GM12865 (cell line): ENCODE results near the gene NEIL3.

ENCODE experiments used
- DNase-seq: peaks from one replicate; pipeline ENCODE4 v3.0.0; 2010; ENCODE audit warnings: low read depth
- H3K4me3 ChIP-seq: 2 replicates; pipeline ENCODE4 v1.5.1; 2011; ENCODE audit warnings: mild to moderate bottlenecking, low read depth, low read length, control low read depth
- CTCF ChIP-seq: IDR thresholded peaks from 2 replicates; pipeline ENCODE4 v1.5.1; 2011; ENCODE audit warnings: low read length, control low read depth, low read depth, inconsistent platforms; ENCODE audit not compliant: insufficient read depth; ENCODE audit errors: missing control alignments

NEIL3 gene

GRCh38 chr4:177285953-177286352, 23.7 kb upstream of the NEIL3 start:
- H3K4me3 ChIP-seq, result no peak overlapping the region
- DNase-seq, result no peak
- no peak for TF ChIP-seq CTCF

DNA sequence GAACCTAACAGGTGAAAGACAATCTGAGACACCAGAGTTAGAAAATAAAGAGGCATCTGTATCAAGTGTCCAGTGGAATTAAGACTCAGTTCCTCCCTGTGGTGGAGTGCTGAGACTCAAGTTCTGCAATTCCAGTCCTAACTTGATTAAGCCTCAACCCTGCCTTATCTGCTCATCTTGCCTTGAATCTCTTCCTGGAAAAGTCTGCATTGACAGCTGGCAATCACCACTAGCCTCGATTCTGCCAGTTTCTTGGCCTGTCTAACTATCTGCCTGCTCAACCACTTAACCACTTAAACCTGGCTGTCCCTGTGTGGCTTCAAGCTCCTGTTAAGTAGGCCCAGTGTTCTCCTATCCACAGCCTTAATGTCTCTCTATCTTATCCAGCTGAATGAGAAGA, 22.4 kb upstream of the NEIL3 start:
- TF ChIP-seq CTCF, result no peak
- H3K4me3 ChIP-seq, result no peak overlapping the region
- DNase-seq, result no peak

DNA sequence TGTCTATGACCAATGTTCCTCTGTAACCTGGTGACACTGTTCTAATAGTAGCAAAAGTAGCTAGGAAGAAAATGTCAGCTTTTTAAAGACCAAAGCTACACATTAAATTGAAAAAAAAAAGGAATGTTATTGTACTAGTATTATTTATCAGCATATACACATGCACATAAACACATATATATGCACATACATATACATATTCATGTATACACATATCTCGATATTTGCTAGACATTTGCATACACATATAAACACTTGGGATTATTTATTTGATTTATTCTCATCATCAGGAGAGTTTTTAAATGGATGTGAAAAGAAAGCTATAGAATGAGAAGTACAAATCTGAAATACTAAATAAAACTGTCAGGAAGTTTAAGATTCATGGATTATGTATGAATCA, 21.3 kb upstream of the NEIL3 start:
- no peak overlapping the region for H3K4me3 ChIP-seq
- no peak for DNase-seq
- TF ChIP-seq CTCF, result no peak

DNA sequence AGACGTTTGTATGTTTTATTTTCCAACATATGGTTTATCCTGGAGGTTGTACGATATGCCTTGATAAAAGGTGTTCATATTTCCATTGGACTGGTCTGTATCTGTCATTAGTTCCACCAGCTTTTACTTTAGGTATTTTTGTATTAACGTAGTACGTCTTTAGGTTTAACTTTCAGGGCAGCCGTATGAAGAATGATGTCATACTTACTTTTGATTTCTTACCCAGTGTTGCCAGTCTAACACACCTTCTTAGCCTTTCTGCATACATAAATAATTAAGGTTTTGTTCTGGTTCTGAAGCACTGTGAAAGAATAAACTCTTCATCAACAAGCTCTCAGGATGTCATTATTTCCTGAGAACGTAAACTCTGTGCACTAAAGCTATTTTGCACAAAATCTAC, 18.9 kb upstream of the NEIL3 start:
- DNase-seq, result no peak
- no peak overlapping the region for H3K4me3 ChIP-seq
- no peak for TF ChIP-seq CTCF

GRCh38 chr4:177292171-177292570, 17.5 kb upstream of the NEIL3 start:
- DNase-seq, result no peak
- H3K4me3 ChIP-seq, result no peak overlapping the region
- no peak for TF ChIP-seq CTCF

- no peak for TF ChIP-seq CTCF
- no peak for DNase-seq
- H3K4me3 ChIP-seq, result no peak overlapping the region
Measured at GRCh38 chr4:177293208-177294033, 16.3 kb upstream of the NEIL3 start.
